SK-N-SH treated with all-trans-retinoic acid at 6 μM for 48 hours (cell line): ENCODE data around the gene AFF1.

Source experiments
- ATAC-seq: fragments of 200-7000 bp; cut with Tn5 transposase; 3 replicates; pipeline ENCODE4 v1.9.1; 2020; ENCODE audit warnings: mild to moderate bottlenecking, moderate library complexity
- CREB5 ChIP-seq: fragments of 250-450 bp; sonication (Bioruptor Pico); IDR thresholded peaks from 2 replicates; pipeline ENCODE4 v1.5.1; 2020; ENCODE audit warnings: low read depth, mild to moderate bottlenecking, moderate library complexity
- CSDC2 ChIP-seq: fragments of 250-450 bp; sonication (Bioruptor Pico); IDR thresholded peaks from 2 replicates; pipeline ENCODE4 v1.5.0; 2020; ENCODE audit warnings: mild to moderate bottlenecking, moderate library complexity
- ESRRG ChIP-seq: fragments of 250-450 bp; sonication (Bioruptor Pico); IDR thresholded peaks from 2 replicates; pipeline ENCODE4 v1.6.1; 2021; ENCODE audit warnings: mild to moderate bottlenecking
- GLIS3 ChIP-seq: fragments of 250-450 bp; sonication (Bioruptor Pico); IDR thresholded peaks from 2 replicates; pipeline ENCODE4 v1.5.0; 2020; ENCODE audit warnings: mild to moderate bottlenecking, moderate library complexity
- PATZ1 ChIP-seq: fragments of 250-450 bp; sonication (Bioruptor Pico); IDR thresholded peaks from 2 replicates; pipeline ENCODE4 v1.8.0; 2020; ENCODE audit warnings: mild to moderate bottlenecking, moderate library complexity, borderline replicate concordance
- PPARA ChIP-seq: fragments of 250-450 bp; sonication (Bioruptor Pico); IDR thresholded peaks from 2 replicates; pipeline ENCODE4 v1.5.0; 2020; ENCODE audit warnings: mild to moderate bottlenecking, borderline replicate concordance
- RARB ChIP-seq: fragments of 250-450 bp; sonication (Bioruptor Pico); IDR thresholded peaks from 2 replicates; pipeline ENCODE4 v1.8.0; 2021; ENCODE audit warnings: mild to moderate bottlenecking, moderate library complexity
- TCF4 ChIP-seq: fragments of 250-450 bp; sonication (Bioruptor Pico); IDR thresholded peaks from 2 replicates; pipeline ENCODE4 v1.8.0; 2021; ENCODE audit warnings: mild to moderate bottlenecking, moderate library complexity, borderline replicate concordance
- TSHZ2 ChIP-seq: fragments of 250-450 bp; sonication (Bioruptor Pico); IDR thresholded peaks from 2 replicates; pipeline ENCODE4 v1.5.0; 2020; ENCODE audit warnings: mild to moderate bottlenecking, moderate library complexity
- ZFP30 ChIP-seq: fragments of 450-650 bp; formaldehyde crosslinking; IDR thresholded peaks from 2 replicates; pipeline ENCODE4 v1.5.0; 2022; ENCODE audit warnings: mild to moderate bottlenecking, moderate library complexity
- ZNF565 ChIP-seq: fragments of 450-650 bp; formaldehyde crosslinking; conservative IDR thresholded peaks from 2 replicates; pipeline ENCODE4 v1.5.0; 2020; ENCODE audit warnings: low read depth, mild to moderate bottlenecking, moderate library complexity
- ZNF8 ChIP-seq: fragments of 450-650 bp; formaldehyde crosslinking; IDR thresholded peaks from 2 replicates; pipeline ENCODE4 v1.5.0; 2020; ENCODE audit warnings: mild to moderate bottlenecking, moderate library complexity
- TF ChIP-seq, protein P1 (sequence below): fragments of 250-450 bp; sonication (Bioruptor Pico); IDR thresholded peaks from 2 replicates; pipeline ENCODE4 v1.5.1; 2021; ENCODE audit warnings: mild to moderate bottlenecking, moderate library complexity
- TF ChIP-seq, protein P2 (sequence below): fragments of 250-450 bp; sonication (Bioruptor Pico); IDR thresholded peaks from 2 replicates; pipeline ENCODE4 v1.8.0; 2021; ENCODE audit warnings: low read depth, mild to moderate bottlenecking, moderate library complexity, borderline replicate concordance

The AFF1 gene

DNA sequence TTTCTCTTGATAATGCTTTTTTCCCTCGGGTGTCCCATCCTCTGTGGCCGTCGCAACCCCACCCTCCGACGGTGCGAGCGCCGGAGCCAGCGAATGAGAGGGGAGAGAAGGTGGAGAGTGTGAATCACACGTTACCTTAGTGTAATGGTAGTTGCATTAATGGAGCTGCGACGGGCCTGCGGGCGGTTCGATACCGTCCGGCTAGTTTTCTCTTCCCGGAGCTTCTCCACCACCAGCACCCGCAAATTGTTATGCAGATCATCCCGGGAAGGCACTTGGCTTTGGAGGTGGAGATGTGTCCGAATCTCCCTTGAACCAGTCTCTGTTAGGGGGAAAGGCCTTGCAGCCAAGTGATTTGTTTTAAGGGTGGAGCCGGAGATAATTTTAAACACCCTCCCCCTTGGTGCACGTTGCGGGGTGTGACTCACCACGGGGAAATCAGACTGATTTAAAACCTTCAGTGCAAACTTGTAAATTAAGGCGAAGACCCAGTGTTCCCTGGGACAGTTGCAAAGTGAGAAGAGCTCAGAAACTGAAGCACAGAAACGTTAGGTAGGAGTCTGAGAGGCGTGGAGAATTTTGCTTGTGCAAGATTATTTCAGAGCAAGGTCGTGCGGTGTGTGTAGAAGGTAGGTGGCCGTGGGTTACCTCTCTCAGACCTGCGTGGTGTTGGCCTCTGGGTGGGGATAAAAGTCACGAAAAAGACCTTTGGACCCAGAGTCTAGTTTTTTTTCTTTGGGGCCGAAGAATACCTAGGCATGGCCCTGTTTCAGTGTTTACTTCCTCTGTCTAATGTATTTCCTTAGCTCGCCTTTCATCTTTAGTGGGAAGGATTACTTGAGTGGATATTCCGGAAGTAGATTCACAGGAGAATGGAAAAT, 1.3 kb downstream of the AFF1 start:
- no peak for TF ChIP-seq TCF4 (CRISPR knock-in tag)
- TF ChIP-seq, protein P1, sequence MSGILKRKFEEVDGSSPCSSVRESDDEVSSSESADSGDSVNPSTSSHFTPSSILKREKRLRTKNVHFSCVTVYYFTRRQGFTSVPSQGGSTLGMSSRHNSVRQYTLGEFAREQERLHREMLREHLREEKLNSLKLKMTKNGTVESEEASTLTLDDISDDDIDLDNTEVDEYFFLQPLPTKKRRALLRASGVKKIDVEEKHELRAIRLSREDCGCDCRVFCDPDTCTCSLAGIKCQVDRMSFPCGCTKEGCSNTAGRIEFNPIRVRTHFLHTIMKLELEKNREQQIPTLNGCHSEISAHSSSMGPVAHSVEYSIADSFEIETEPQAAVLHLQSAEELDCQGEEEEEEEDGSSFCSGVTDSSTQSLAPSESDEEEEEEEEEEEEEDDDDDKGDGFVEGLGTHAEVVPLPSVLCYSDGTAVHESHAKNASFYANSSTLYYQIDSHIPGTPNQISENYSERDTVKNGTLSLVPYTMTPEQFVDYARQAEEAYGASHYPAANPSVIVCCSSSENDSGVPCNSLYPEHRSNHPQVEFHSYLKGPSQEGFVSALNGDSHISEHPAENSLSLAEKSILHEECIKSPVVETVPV (CRISPR knock-in tag), result no peak
- TF ChIP-seq, protein P2, sequence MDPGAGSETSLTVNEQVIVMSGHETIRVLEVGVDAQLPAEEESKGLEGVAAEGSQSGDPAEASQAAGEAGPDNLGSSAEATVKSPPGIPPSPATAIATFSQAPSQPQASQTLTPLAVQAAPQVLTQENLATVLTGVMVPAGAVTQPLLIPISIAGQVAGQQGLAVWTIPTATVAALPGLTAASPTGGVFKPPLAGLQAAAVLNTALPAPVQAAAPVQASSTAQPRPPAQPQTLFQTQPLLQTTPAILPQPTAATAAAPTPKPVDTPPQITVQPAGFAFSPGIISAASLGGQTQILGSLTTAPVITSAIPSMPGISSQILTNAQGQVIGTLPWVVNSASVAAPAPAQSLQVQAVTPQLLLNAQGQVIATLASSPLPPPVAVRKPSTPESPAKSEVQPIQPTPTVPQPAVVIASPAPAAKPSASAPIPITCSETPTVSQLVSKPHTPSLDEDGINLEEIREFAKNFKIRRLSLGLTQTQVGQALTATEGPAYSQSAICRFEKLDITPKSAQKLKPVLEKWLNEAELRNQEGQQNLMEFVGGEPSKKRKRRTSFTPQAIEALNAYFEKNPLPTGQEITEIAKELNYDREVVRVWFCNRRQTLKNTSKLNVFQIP (CRISPR knock-in tag), result no peak
- peak; percentile 32 for ATAC-seq

DNA sequence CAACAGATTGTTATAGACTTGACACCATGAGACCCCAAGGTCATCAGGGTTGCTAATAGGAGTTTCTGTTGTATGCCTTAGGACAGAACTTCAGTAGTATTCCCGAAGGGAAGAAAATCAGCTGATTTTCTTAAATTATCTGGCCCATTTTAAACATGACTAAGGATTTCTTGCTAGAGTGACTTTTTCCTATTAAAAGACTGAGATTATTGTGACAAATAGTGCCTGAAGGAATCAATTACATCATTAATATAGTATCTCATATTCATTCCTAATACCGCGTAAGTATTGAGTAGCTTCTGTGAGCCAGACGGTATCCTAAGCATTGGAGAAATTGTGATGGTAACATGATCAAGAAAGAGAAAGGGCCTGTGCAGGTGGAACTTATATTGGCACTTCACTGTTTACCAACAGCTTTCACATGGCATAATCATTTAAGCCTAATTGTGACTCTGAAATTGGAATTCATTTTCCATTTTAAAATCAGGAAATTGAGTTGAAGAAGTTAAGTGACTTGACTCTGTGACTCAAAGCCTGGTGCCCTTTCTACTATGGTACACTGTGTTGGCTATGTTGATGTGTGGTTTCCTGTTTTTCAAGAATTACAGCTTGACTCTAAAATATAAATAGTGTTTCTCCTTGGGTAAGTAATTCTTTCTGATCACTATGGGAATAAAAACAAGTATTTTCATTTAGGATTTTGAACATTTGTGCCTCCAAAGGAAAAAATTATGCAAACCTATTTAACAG, 4.1 kb downstream of the AFF1 start:
- TF ChIP-seq CREB5 (no peak), PPARA (CRISPR knock-in tag) (no peak), TSHZ2 (CRISPR knock-in tag) (no peak), GLIS3 (CRISPR knock-in tag) (no peak), ZNF565 (CRISPR knock-in tag) (no peak), ZFP30 (CRISPR knock-in tag) (no peak), ESRRG (CRISPR knock-in tag) (no peak), CSDC2 (CRISPR knock-in tag) (no peak), RARB (no peak)
- TF ChIP-seq, protein P1 (CRISPR knock-in tag), result no peak
- ATAC-seq, result no peak

DNA sequence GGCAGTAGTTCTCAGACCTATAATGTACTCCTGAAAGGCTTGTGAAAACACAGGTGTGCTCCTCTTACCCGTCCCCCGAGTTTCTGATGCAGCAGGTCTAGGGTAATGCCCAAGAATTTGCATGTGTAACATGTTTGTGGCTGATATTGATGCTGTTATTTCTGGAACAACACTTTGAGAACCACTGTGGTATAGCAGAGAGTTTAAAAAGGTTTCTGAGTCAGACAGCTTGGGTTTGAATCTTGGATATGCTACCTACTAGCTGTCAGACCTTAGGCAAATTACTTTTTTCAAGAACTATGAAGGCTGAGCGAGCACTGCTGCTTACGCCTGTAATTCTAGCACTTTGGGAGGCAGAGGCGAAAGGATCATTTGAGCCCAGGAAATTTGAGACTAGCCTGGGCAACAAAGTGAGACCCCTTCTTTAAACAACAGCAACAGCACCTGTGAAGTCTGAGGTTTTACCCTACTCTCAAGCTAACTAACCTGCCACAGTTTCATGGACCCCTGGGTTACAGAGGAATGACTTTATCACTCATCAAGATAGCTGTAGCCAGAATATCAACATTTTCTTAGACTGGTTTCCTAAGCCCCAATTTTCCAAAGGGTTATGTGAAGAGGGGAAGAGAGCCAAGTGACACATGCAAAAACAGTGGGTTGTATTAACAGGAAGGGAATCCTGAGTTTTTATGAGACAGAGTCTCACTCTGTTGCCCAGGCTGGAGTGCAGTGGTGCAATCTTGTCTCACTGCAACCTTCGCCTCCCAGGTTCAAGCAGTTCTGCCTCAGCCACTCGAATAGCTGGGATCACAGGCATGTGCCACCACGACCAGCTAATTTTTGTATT, 5.1 kb downstream of the AFF1 start:
- no peak for ATAC-seq
- TF ChIP-seq RARB, result no peak

DNA sequence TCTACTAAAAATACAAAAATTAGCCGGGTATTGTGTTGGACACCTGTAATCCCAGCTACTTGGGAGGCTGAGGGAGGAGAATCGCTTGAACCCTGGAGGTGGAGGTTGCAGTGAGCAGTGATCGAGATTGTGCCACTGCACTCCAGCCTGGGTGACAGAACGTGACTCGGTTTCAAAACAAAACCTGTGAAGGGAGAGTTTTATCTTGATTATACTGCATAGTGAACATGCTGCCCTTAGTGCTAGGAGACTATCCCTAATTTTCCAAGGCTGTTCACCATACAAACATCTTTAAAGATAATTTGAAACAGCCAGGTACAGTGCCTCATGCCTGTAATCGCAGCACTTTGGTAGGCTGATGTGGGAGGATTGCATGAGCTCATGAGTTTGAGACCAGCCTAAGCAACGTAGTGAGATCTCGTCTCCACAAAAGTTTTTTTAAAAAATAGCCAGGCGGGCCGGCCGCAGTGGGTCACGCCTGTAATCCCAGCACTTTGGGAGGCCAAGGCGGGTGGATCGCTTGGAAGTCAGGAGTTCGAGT, 6.2 kb downstream of the AFF1 start:
- no peak for TF ChIP-seq ZFP30 (CRISPR knock-in tag)
- TF ChIP-seq, protein P1 (CRISPR knock-in tag), result no peak
- TF ChIP-seq ESRRG (CRISPR knock-in tag), result no peak
- no peak for TF ChIP-seq ZNF8 (CRISPR knock-in tag)
- TF ChIP-seq PATZ1, result no peak
- TF ChIP-seq CSDC2 (CRISPR knock-in tag), result no peak
- no peak for ATAC-seq
